Measurements from ENCODE around the gene E2F3.
"Not testable (repeated sequence)": the region's sequence is repeated elsewhere in the genome, so short reads cannot be mapped to it uniquely, and the experiment has no call there.

The E2F3 gene

DNA sequence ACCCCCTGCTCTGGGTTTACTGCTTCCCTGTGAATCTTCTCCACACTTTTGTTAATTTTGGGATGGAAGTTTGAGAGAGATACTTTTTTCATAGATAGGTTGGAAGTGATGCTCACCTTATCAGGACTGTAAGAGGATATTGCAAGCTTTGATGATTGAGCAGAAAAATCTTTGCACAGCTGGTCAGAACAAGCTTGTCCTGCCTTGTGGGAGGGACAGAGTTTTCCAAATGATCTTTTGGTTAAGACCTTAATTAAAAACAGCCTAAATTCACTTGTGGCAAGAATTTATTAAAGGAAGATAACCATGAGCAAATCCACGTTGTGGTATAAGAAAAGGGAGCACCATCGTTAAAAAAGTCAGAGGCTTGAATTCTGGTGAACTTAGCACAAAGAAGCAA lies 32.2 kb downstream of the E2F3 start:
- no peak for DNase-seq (ENCODE audit: low spot score)

DNA sequence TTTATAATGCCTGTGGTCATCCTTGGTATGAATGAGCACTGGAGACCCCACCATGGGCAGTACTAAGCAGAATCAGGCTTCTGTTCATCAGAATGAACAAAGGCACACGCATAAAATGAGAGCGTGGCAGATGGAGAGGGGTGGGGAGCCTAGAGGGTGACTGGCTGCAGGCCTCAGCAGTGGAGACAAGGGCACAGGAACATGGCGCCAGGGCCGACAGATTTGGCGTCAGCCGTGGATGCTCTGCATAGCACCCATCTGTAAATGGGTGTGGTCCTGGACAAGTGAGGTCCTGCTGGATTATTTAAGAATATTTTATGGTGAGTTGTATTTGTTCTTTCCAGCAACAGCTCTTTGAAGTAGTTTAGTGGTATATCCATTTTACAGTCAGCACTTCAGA lies 33.1 kb downstream of the E2F3 start:
- no peak for DNase-seq (ENCODE audit: low spot score)

DNA sequence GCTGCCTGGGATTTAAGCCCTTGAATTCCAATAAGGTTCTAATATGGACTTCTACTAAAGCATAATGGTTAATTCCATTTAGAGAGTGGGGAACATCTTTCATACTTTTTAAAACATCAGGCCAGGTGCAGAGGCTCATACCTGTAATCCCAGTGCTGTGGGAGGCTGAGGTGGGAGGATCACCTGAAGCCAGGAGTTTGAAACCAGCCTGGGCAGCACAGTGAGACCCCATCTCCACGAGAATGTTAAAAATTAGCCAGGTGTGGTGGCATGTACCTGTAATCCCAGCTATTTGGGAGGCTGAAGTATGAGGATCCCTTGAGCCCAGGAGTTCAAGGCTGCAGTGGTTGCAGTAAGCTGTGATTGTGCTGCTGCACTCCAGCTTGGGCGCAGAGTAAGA lies 35.0 kb downstream of the E2F3 start:
- DNase-seq (ENCODE audit: low spot score), result no peak

DNA sequence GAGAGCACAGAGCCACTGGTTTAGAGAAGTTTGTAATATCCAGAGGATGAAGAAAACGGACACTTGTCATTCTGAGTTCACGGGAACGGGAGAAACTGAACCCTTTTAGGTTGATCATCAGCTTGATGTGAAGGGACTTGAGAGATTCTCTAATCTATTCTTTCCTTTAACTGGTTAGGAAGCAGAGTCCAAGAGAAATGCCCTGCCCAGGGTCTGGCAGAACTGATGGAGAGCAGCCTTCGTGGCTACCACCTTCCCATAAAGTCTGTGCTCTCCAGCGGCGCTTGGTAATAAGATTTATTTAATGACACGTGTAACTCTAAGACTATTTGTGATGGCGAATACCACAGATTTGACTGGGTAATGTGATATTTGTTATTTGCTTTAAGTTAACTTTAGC lies 36.0 kb downstream of the E2F3 start:
- no peak for DNase-seq (ENCODE audit: low spot score)

DNA sequence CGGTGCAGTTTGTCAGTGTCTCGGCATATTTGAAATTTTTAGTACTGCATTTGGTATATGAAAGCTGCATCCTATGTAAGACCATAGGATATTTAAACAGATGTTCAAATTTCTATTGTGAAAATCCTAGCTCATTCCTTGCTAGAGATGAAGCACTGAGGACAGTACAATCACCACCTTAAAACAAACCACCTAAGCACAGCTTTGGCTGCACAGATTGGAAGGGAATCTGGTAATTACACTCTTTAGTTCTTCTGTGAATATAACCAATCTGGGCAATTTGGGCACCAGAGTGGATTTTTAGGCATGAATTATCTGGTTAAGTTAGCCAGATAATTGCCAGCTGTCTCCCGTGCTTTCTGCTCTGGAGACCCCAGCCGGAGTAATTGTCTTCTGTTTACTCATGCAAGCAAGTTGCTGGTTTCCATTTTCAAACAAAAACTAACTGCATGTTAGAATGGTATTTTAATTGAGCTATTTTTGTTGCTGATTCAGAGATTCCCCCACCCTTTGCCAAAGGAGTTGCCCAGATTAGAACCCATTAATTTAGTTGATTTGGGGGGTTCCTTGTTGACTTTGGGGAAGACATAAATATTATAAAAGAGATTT lies 36.9 kb downstream of the E2F3 start:
- no peak for DNase-seq (ENCODE audit: low spot score)

DNA sequence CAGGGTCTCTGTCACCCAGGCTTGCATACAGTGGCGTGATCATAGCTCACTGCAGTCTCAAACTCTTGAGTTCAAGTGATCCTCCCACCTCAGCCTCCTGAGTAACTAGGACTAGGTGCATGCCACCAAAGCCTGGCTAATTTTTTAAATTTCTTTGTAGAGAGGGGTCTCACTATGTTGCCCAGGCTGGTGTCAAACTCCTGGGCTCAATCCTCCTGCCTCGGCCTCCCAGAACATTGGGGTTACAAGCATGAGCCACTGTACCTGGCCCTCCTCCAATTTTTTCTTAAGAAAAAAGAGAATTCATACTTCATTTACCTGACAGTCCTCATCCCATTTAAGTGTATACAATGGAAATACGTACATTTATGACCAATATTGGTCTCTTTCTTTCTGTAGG lies 37.9 kb downstream of the E2F3 start:
- DNase-seq (ENCODE audit: low spot score), result no peak

DNA sequence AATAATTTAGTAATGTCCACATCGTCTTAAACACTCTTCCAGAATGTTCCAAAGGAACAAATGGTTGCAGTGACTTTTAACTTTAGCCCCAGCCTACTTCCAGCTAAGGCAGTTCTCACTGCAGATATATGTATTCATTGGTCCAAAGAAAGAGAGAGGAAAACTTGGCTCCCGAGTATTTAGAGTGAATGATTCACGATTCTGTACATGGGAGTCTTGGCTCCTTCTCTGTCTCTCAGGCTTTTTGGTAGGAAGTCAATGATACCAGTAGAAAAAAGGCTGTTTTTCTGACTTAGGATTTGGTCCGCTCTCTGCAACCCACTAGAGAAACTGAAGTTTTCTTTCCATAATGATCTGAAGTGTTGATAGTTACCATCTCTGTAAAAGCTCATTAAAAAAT lies 38.6 kb downstream of the E2F3 start:
- no peak for DNase-seq (ENCODE audit: low spot score)

DNA sequence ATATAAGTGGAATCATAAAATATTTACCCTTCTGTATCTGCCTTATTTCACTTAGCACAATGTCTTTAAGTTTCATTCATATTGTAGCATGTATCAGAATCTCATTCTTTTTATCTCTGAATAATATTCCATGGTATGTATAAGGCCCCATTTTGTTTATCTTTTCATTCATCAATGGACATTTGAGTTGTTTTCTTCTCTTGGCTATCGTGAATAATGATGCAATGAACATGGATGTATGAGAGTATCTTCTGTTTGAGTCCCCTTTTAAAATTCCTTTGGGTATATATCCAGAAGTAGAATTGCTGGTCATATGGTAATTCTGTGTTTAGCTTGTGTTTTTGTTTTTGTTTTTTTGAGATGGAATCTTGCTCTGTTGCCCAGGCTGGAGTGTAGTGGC lies 39.6 kb downstream of the E2F3 start:
- no peak for DNase-seq (ENCODE audit: low spot score)

DNA sequence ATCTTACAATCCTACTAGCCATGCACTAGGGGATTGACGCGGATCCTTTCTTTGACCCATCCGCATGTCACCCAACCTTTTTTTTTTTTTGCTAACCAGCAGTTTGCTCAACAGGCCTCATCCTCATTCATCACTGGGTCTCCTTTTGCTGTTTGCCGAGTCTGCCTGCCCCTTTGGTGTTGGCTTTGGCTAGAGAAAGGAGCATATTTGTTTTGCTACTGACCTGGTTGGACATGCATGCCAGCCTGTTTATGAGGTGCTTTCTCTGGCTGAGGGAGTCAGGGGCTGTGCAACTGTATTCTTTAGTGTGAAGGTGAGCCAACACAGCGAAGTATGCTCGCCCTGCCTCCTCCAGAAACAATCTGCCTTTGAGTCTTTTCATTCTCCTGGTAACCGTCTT lies 40.2 kb downstream of the E2F3 start:
- no peak for DNase-seq (ENCODE audit: low spot score)

DNA sequence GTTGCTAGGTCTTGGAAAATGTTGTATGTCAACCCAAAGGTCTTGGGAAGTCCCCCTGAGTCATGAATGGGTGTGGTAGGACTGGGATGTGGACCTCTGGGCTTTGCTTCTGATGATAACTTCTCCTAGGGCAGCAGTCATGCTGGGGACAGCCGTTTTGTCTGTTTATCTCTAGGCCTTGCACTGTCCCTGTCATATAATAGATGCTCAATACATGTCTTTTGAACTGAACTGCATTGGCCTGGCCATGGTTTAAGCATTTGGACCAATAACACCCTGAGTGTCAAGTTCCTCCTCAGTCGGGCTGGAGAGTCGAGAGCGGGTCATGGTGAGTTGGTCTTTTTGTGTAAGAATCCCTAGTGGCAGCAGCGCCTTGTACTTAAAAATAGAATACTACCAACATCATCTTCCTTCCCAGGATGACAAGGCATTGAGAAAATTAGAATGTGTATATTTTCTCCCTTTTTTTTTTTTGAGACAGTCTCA lies 43.1 kb downstream of the E2F3 start:
- DNase-seq (ENCODE audit: low spot score), result no peak

DNA sequence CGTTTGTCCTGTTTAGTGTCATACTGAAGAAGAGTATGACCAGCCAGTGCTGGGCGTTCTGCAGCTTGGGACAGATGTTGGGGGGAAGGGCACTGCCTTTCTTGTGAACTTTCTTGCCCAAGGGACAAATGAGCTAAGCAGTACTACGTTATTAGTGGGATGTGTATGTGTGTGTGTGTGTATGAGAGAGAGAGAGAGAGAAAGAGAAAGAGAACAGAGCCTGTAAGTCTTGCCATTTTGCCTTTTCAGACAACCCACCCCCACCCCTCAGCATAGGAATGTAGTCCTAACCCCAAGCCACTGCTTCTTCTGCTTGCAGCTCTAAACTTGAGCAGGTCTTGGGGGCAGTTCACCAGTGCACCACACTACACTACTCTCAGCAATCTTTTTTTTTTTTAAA lies 45.5 kb downstream of the E2F3 start:
- DNase-seq (ENCODE audit: low spot score), result no peak

DNA sequence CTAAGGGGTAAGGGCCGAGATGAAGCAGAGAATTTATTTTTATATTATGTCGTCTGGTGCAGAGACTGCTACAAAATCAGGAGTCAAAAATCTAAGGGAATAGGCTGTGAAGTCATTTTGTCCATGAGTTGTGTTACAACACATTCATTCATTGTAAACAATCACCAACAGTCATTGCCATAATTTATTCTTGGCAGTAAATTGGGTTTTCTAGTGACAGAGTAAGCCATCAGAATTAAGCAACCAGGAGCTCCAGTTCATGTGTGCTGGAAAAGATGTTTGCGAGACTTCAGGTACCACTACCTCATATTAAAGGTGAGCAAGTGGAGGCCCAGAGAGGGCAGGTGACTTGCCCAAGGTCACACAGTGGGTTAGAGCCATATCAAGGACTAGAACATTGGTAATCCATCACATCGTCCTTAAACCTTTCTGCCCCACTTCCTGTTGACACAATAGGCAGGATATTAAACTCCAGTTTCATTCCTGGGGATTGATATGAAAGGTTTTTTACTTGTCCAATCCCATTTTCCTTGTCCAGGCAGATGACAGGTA lies 46.0 kb downstream of the E2F3 start:
- no peak for DNase-seq (ENCODE audit: low spot score)

DNA sequence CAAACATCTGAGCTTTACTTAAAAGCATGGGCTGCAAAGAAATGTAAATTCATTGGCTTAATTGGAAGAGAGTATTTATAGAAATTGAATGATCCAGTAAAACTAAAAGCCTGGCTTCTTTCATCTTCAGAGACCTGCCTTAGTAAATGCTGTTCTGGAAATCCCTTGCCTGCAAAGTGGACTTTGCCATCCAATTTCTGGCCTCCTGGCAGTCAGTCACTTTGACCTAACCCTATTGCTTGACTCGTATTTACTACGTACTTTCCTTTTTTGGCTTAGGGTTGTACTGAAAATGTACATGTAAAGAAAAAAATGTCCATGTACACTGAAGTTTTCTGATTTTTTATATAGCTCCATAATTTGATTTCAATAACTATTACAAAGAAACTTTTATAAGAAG lies 47.1 kb downstream of the E2F3 start:
- no peak for DNase-seq (ENCODE audit: low spot score)

DNA sequence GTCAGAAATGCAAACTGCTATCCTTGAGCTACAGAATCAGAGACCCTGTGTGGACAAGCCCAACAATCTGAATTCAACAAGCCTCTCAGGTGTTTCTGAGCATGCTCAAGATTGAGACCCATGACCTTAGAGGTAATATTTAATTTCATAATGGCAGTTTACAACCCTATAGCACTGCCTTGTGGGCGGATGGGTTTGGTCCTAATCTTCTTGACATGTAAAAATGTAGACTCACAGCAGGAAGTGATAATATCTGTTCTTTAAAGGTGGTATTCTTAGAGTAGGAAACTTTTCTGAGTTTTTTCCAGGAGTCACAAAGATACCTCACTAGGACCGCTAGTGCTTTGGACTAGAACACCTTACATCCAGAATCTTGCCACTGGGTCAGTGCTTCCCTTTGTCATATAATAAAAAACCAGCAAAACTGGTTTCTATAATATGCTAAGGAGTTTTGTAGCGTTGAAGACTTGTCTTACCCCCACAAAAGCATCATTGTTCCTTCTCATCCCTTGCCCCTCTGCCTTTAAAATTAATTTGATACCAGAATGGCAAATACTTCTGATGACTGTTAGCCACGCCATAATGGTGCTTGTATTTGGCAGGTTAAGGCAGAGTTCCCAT lies 52.6 kb downstream of the E2F3 start:
- no peak for DNase-seq (ENCODE audit: low spot score)

DNA sequence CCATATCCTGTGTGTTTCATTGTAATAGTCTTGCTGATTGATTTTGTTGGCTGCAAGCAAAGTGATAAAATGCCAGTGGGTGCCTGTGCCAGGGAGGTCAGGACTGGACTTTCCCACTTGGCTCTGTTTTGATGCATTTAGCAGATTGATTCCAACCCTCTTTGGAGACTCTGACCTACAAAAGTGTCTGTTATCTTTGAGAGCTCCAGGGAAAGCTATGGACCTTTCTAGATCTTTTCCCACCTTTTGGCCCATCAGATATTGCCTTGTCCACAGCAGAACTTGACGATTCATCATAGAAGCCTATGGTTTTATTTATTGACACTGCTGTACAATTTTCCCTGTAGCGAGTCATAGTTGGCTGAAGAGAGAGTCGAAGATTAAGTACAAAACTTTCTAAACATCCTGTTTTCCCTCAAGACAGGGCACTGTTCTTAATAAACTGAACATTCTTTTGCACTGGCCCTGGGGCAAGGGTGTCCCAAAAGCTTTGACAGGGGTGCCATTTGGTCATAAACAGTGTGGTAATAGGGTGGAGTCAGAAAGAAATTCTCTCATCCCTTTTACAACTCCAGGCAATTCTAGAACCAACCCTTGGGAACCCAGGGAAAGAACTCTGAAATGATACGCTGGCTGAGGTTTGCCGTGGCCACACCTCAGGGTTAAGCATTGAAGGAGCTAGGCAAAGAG lies 53.7 kb downstream of the E2F3 start:
- DNase-seq (ENCODE audit: low spot score), result no peak

DNA sequence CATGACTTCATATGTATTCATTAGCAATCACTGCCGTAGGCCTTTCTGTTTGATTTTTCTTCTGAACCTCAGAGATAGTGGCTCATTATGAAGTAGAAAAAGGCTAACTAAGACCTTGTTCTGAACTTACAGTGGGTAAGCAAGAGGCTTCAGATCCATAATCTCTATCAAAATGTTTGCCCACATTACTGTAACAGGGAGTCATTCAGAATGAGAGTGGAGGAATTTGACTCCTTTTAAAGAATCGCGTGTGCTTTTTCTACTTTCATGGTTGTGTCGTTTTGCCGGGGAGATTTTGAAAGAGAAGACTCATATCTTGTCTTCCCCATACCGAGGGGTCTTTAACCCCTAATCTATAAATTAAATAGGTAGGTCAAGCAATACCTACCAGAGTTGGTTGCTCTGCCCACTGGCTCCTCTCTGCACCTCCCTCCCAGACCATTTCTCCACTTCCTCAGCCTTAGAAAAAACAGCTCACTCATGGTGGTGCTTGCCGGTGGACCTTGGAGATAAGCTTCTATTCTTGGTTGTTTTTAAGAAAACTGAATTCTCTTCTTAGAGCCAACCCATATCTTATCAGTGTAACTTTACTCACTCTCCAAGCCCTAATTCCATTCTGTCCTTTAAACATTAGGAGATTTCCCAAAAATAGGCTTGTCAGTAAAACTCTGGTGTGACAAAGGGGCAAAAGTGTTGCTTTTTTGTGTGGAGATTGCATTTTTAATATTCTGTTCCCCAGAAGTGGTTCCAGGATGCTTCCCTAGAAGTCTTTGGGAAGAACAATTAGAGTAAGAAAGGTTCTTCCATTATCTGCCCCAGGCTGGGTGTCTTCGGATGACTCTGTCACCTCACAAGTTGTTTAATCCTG lies 56.6 kb downstream of the E2F3 start:
- no peak for DNase-seq (ENCODE audit: low spot score)

DNA sequence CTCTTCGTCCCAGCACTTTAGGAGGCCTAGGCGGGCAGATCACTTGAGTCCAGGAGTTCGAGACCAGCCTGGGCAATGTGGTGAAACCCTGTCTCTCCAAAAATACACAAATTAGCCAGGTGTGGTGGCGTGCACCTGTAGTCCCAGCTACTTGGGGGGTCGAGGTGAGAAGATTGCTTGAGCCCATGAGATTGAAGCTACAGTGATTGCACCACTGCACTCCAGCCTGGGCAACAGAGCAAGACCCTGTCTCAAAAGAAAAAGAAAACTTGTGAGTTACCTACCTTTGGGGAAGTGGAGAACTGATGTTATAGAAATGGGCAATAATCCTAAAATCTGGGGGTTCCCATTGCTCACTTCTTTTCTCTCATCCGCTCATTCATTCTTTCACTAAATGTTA lies 58.0 kb downstream of the E2F3 start:
- no peak for DNase-seq (ENCODE audit: low spot score)

DNA sequence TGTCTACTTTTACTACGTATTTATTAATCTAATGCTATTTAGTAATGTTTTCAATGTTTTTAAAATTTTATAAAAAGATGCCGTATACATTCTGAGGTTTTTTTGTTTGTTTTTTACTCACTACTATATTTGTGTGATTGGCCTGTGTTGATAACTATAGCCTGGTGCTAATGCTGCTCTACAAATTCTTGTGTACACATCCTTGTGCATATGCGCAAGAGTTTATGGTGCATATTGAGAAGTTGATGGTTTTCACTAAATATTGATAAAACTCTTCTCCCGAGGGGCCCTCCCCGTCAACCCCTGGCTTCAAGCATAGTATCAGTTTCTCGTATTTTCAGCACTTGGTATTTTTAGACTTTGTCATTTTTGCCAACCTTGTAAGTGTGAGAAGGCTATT lies 59.9 kb downstream of the E2F3 start:
- DNase-seq (ENCODE audit: low spot score), result no peak

DNA sequence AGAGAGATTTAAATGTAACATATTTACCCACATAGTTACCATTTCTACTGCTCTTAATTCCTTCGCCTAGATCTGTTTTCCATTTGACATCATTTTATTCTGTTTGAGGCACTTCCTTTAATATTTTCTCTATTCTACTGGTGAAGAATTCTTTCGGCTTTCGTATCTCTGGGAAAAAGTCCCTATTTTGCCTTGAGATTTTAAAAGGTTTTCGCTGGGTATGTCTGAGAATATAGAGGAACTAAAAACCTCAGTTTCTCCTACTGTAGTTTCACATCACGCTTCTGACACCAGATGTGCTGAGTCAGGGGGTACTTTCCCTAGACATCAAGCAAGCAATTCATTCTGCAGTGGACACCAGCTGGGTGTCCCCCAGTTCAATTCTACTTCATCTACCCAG lies 61.7 kb downstream of the E2F3 start:
- DNase-seq (ENCODE audit: low spot score), result no peak

DNA sequence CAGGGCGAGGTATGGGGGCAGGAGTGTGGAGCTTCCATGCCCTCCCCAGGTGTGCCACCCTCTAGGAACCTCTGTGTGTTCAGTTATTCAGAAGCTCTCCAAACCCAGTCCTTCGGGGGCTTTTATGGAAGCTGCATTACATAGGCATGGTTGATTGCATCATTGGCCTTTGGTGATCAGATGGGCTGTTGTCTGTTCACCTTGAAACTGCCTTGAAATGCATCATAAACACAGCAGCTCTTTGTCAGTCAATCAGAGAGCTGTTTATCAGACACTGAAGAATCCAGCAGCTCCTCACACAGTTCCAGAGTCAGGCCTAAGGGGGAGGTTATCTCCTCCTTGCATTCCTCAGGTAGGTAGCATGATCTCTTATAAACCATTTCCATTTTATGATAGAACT lies 62.4 kb downstream of the E2F3 start:
- DNase-seq (ENCODE audit: low spot score), result no peak

DNA sequence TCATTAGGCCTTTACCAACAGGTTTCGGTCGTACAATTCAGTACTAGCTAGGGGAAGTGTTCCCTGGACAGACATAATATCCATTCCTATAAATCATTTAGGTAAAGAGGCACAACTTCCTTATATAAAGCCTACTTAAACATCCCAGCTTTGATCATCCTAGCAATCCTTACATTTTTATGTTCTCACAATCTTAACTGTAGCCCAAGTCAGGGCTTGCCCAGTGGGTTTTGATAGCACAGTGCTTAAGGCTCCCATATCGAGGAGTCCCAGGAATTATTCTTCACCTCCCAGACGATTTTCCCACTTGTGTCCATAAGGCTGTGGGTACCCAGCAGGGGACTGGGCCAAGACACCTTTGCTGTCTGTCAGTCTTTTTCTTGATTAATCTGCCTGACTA lies 63.2 kb downstream of the E2F3 start:
- no peak for DNase-seq (ENCODE audit: low spot score)

DNA sequence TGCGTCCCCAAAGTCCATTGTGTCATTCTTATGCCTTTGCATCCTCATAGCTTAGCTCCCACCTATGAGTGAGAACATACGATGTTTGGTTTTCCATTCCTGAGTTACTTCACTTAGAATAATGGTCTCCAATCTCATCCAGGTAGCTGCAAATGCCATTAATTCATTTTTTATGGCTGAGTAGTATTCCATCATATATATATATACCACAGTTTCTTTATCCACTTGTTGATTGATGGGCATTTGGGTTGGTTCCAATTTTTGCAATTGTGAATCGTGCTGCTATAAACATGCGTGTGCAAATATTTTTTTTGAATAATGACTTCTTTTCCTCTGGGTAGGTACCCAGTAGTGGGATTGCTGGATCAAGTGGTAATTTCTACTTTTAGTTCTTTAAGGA lies 63.9 kb downstream of the E2F3 start:
- not testable (repeated sequence) for DNase-seq (ENCODE audit: low spot score)
